Fibroblast of lung (primary cell): ENCODE results near the gene SRPX.

Source experiments
- CTCF ChIP-seq, 2 donors: IDR thresholded peaks in 1 of 2; conservative IDR thresholded peaks in 1 of 2; 1 replicate in 1 of 2; 2 replicates in 1 of 2; pipeline ENCODE4 v1.5.1; 2011 to 2012; ENCODE audit warnings: low read length in 2 of 2, control low read depth in 1 of 2, inconsistent platforms in 1 of 2, low read depth in 1 of 2, mild to moderate bottlenecking in 1 of 2
- EZH2 ChIP-seq: IDR thresholded peaks from 2 replicates; pipeline ENCODE4 v1.5.1; 2012; ENCODE audit warnings: low read length, control low read depth, mild to moderate bottlenecking; ENCODE audit errors: missing control alignments

DNA sequence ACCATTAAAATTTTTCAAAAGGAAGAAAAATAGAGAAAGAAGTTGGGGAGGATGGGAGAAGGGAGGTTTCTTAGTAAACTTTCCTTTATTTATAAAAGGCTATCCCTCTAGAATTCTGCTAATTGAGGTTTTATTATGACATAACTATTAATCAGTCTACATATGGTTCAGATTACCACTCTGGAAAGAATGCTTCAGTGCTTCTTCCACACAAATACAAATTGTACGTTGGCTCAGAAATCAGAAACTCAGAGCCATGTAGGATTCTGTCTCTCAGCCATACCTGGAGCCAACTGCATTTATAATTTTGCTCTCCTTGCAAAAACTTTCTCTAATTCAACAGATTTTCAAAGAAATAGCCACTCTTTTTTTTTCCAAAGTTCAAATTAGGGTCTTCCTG is 37.1 kb downstream of the SRPX start:
- no peak for TF ChIP-seq CTCF (conservative IDR thresholded peaks at IDR 0.05 in 1 of 2, IDR thresholded peaks at IDR 0.05 in 1 of 2; ENCODE audit: low read depth in 1 of 2, low read length in 2 of 2)
- no peak for TF ChIP-seq EZH2
